ENCODE data around the gene STXBP6.

GRCh38 chr14:24954700-24955037 is 95.3 kb downstream of the STXBP6 start:
- TF ChIP-seq CTCF (IDR thresholded peaks at IDR 0.05) (no peak), POLR2A (IDR thresholded peaks at IDR 0.05) (no peak)
